Stimulated activated CD8-positive, alpha-beta memory T cell treated with anti-CD3 and anti-CD28 coated beads, Interleukin-7, amount 100 ng/mL, for 4 hours (primary cell): Measurements from ENCODE around the gene HPSE2.

Source experiments
- DNase-seq, 2 donors: peaks; one replicate each; pipeline ENCODE4 v3.0.0-alpha.2; 2020; ENCODE audit warnings: low read depth in 2 of 2

The HPSE2 gene

GRCh38 chr10:98846787-98847186 lies 388.9 kb downstream of the HPSE2 start:
- DNase-seq: no peak

GRCh38 chr10:98833542-98833941 lies 402.1 kb downstream of the HPSE2 start:
- no peak for DNase-seq

- DNase-seq: no peak
Observed at GRCh38 chr10:98832738-98833137, 402.9 kb downstream of the HPSE2 start.

- no peak for DNase-seq
Observed at GRCh38 chr10:98832196-98832595, 403.5 kb downstream of the HPSE2 start.

GRCh38 chr10:98831391-98831790 lies 404.3 kb downstream of the HPSE2 start:
- DNase-seq: no peak

- DNase-seq: no peak
Observed at GRCh38 chr10:98825741-98826140, 409.9 kb downstream of the HPSE2 start.

GRCh38 chr10:98817396-98817795 lies 418.3 kb downstream of the HPSE2 start:
- no peak for DNase-seq

- DNase-seq: no peak
Observed at GRCh38 chr10:98815039-98815885, 420.4 kb downstream of the HPSE2 start.

- DNase-seq: no peak
Observed at GRCh38 chr10:98814470-98814869, 421.2 kb downstream of the HPSE2 start.

- DNase-seq: no peak
Observed at GRCh38 chr10:98808282-98808892, 427.3 kb downstream of the HPSE2 start.

GRCh38 chr10:98800263-98800662 lies 435.4 kb downstream of the HPSE2 start:
- no peak for DNase-seq

- DNase-seq: no peak
Observed at GRCh38 chr10:98795467-98795866, 440.2 kb downstream of the HPSE2 start.

GRCh38 chr10:98790817-98791216 lies 444.8 kb downstream of the HPSE2 start:
- no peak for DNase-seq

GRCh38 chr10:98778277-98778759 lies 457.3 kb downstream of the HPSE2 start:
- no peak for DNase-seq

- no peak for DNase-seq
Observed at GRCh38 chr10:98758463-98758862, 477.2 kb downstream of the HPSE2 start.

- DNase-seq: no peak
Observed at GRCh38 chr10:98748298-98748697, 487.4 kb downstream of the HPSE2 start.

GRCh38 chr10:98745645-98746044 lies 490.0 kb downstream of the HPSE2 start:
- no peak for DNase-seq

GRCh38 chr10:98720551-98720950 lies 515.1 kb downstream of the HPSE2 start:
- DNase-seq: no peak

GRCh38 chr10:98713586-98713985 lies 522.1 kb downstream of the HPSE2 start:
- no peak for DNase-seq

GRCh38 chr10:98696516-98696915 lies 539.1 kb downstream of the HPSE2 start:
- DNase-seq: no peak

- no peak for DNase-seq
Observed at GRCh38 chr10:98694883-98695282, 540.8 kb downstream of the HPSE2 start.

- DNase-seq: no peak
Observed at GRCh38 chr10:98694014-98694413, 541.6 kb downstream of the HPSE2 start.

- DNase-seq: no peak
Observed at GRCh38 chr10:98687685-98688084, 548.0 kb downstream of the HPSE2 start.
